DND-41 (cell line): ENCODE measurements around the gene DOCK4.

ENCODE experiments used
- ATAC-seq: fragments of 200-7000 bp; cut with Tn5 transposase; 3 replicates; pipeline ENCODE4 v1.9.1; 2021; ENCODE audit warnings: low read depth; ENCODE audit not compliant: insufficient read depth
- DNase-seq: peaks from one replicate; pipeline ENCODE4 v3.0.0-alpha.2; 2020
- H2AFZ ChIP-seq: 2 replicates; pipeline ENCODE4 v1.6.0; 2012; ENCODE audit warnings: low read depth, low read length
- H3K27ac ChIP-seq: 2 replicates; pipeline ENCODE4 v1.5.1; 2012; ENCODE audit warnings: low read length, inconsistent platforms
- H3K27me3 ChIP-seq: fragments of 200-600 bp; sonication (generic); 2 replicates; pipeline ENCODE4 v1.6.0; 2012; ENCODE audit warnings: low read length, mild to moderate bottlenecking, inconsistent platforms; ENCODE audit not compliant: insufficient read depth, poor library complexity
- H3K36me3 ChIP-seq: 2 replicates; pipeline ENCODE4 v1.5.1; 2012; ENCODE audit warnings: low read length, inconsistent platforms; ENCODE audit not compliant: insufficient read depth
- H3K4me1 ChIP-seq: 2 replicates; pipeline ENCODE4 v1.5.1; 2012; ENCODE audit warnings: mild to moderate bottlenecking, low read length; ENCODE audit not compliant: insufficient read depth
- H3K4me2 ChIP-seq: 2 replicates; pipeline ENCODE4 v1.6.0; 2012; ENCODE audit warnings: mild to moderate bottlenecking, moderate library complexity, low read length, inconsistent platforms; ENCODE audit not compliant: insufficient read depth
- H3K4me3 ChIP-seq, 2 experiments: fragments of 200-600 bp in 1 of 2; shearing (Covaris generic) in 1 of 2; 2 replicates each; pipeline ENCODE4 v1.5.1; 2012 to 2016; ENCODE audit warnings: inconsistent platforms in 2 of 2, low read length in 2 of 2, mild to moderate bottlenecking in 2 of 2, low read depth in 1 of 2, moderate library complexity in 1 of 2
- H3K79me2 ChIP-seq: 2 replicates; pipeline ENCODE4 v1.6.0; 2012; ENCODE audit warnings: low read length, inconsistent platforms; ENCODE audit not compliant: insufficient read depth
- H3K9ac ChIP-seq: 2 replicates; pipeline ENCODE4 v1.6.0; 2012; ENCODE audit warnings: low read depth, mild to moderate bottlenecking, inconsistent platforms, low read length, moderate library complexity
- H3K9me3 ChIP-seq: 2 replicates; pipeline ENCODE4 v1.5.1; 2012; ENCODE audit warnings: low read length, moderate library complexity, mild to moderate bottlenecking, inconsistent platforms; ENCODE audit not compliant: insufficient read depth, severe bottlenecking
- H4K20me1 ChIP-seq: 2 replicates; pipeline ENCODE4 v1.6.0; 2012; ENCODE audit warnings: low read length; ENCODE audit not compliant: insufficient read depth
- CTCF ChIP-seq: IDR thresholded peaks from 2 replicates; pipeline ENCODE4 v1.5.1; 2012; ENCODE audit warnings: borderline replicate concordance, low read length, moderate library complexity, mild to moderate bottlenecking; ENCODE audit not compliant: poor library complexity, severe bottlenecking; ENCODE audit errors: extremely low read depth
- EZH2 ChIP-seq: IDR thresholded peaks from 3 replicates; pipeline ENCODE4 v1.6.1; 2012; ENCODE audit warnings: borderline replicate concordance, low read depth, mild to moderate bottlenecking, moderate library complexity, low read length, inconsistent platforms; ENCODE audit not compliant: severe bottlenecking

Gene DOCK4

GRCh38 chr7:111960984-111961383, 245.2 kb downstream of the DOCK4 start:
- no peak for ATAC-seq
- no peak overlapping the region for H2AFZ ChIP-seq
- H3K4me1 ChIP-seq, result no peaks in the 10 kb centered on the region

GRCh38 chr7:111958896-111959295, 247.3 kb downstream of the DOCK4 start:
- Histone ChIP-seq H3K79me2 (no peaks in the 10 kb centered on the region), H3K4me1 (peaks cover 11% of the 10 kb centered on the region), H3K4me3 (no peak overlapping the region), H3K4me2 (no peak overlapping the region), H3K27me3 (no peaks in the 10 kb centered on the region), H2AFZ (no peak overlapping the region), H3K9me3 (no peaks in the 10 kb centered on the region), H3K36me3 (no peaks in the 10 kb centered on the region), H3K27ac (no peak overlapping the region), H3K9ac (no peak overlapping the region), H4K20me1 (no peaks in the 10 kb centered on the region)
- DNase-seq (no peak), ATAC-seq (no peak)
- TF ChIP-seq CTCF (no peak), EZH2 (no peak)

More at GRCh38 chr7:111960984-111961383, 245.2 kb downstream of the DOCK4 start:
- Histone ChIP-seq H4K20me1 (no peaks in the 10 kb centered on the region), H3K27me3 (no peaks in the 10 kb centered on the region), H3K9ac (no peak overlapping the region), H3K79me2 (no peaks in the 10 kb centered on the region), H3K27ac (no peak overlapping the region), H3K36me3 (no peaks in the 10 kb centered on the region), H3K9me3 (no peaks in the 10 kb centered on the region), H3K4me2 (no peak overlapping the region), H3K4me3 (no peak overlapping the region)
- TF ChIP-seq EZH2 (no peak), CTCF (no peak)
- DNase-seq, result no peak

DNA sequence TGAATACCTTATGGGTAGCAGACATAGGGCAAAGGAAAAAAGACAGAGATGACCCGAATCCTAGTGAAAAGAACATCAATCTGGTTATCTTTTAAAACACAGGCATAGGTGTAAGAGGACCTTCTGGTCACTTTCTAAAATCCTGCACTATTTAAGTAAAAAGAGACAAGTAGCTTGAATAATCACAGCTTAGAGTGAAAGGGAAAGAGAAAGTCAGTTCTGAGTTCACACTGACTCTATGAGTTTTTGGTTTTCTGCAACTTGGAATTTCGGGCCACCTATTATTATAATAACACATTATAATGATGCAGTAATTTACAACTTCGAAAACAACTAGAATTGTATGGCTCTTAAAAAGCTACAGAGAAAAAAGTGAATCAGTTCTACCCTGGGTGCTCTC, 247.8 kb downstream of the DOCK4 start:
- H3K4me1 ChIP-seq, result peaks cover 16% of the 10 kb centered on the region
- no peak overlapping the region for H2AFZ ChIP-seq
- no peaks in the 10 kb centered on the region for H3K27me3 ChIP-seq
- DNase-seq, result no peak
- H3K9me3 ChIP-seq, result no peaks in the 10 kb centered on the region
- no peak overlapping the region for H3K27ac ChIP-seq
- no peak for ATAC-seq
- H3K36me3 ChIP-seq, result no peaks in the 10 kb centered on the region
- no peaks in the 10 kb centered on the region for H3K79me2 ChIP-seq
- TF ChIP-seq EZH2 (no peak), CTCF (no peak)
- H3K9ac ChIP-seq, result no peak overlapping the region
- no peak overlapping the region for H3K4me3 ChIP-seq
- H3K4me2 ChIP-seq, result no peak overlapping the region
- no peaks in the 10 kb centered on the region for H4K20me1 ChIP-seq

DNA sequence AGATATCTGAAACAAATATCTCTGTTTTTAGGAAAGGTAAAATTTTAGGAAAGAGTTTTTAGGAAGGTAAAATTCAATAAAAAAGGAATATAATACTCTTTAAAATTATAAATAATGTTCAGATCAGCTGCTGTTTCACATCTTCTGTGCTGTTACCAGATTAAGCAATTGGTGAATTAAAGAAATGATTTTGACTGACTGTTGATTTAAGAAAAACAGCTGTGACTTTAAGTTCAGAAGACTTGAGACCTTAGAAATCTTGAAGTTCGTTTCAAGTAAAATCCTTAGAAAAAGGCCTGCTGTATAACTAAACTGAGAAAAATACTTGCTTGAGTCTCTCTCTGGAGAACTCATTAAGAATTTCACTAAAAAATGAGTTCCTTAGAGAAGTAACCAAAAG, 250.6 kb downstream of the DOCK4 start:
- no peaks in the 10 kb centered on the region for H3K9me3 ChIP-seq
- H2AFZ ChIP-seq, result no peak overlapping the region
- H3K9ac ChIP-seq, result no peak overlapping the region
- H4K20me1 ChIP-seq, result no peaks in the 10 kb centered on the region
- H3K36me3 ChIP-seq, result no peaks in the 10 kb centered on the region
- no peak overlapping the region for H3K27ac ChIP-seq
- H3K4me2 ChIP-seq, result no peak overlapping the region
- no peaks in the 10 kb centered on the region for H3K79me2 ChIP-seq
- H3K4me3 ChIP-seq, result no peak overlapping the region
- H3K27me3 ChIP-seq, result no peaks in the 10 kb centered on the region
- peaks cover 26% of the 10 kb centered on the region for H3K4me1 ChIP-seq
- TF ChIP-seq EZH2, result no peak
- no peak for TF ChIP-seq CTCF
- DNase-seq, result no peak
- no peak for ATAC-seq
